NCI-H1092 treated with DMSO at 0.1 percent for 48 hours (cell line): ENCODE data around the gene RGS8.

Experiments used
- DNase-seq: peaks from one replicate; lab custom pipeline; 2025; lab: John Stamatoyannopoulos, UW

RGS8 gene

DNA sequence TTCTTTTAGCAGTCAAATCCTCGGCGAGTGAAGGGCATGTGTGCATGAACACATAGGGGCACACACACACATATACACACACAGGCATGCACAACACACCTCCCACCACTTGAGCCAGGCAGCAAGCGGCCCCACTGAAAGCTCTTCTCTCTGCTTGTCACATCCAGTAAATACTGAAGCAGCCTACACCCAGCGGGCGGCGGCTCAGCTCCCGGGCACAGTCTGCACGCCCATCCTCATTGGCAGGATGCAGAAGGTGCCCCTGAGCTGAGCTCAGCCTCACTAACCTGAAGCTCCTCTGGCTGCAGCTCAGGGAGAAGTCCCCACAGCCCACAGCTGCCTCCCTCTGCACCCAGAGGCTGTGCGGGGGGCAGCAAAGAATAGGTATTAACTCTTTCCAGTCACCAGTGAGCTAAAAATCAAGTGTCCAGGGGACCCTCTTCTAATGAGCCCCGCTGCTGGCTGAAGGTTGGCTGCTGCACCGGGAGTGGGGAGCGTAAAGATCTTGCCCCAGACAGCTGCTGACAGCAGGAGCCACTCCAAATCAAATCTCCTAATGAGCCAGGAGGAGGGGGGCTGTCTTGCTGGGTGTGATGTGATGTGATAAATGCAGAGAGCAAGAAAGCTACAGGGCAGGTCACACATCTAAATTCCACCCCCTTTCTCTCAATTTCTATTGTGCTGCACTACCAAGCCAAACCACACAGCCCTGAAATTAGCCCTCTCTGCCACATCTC, 12.5 kb downstream of the RGS8 start:
- peak; percentile 93 for DNase-seq

DNA sequence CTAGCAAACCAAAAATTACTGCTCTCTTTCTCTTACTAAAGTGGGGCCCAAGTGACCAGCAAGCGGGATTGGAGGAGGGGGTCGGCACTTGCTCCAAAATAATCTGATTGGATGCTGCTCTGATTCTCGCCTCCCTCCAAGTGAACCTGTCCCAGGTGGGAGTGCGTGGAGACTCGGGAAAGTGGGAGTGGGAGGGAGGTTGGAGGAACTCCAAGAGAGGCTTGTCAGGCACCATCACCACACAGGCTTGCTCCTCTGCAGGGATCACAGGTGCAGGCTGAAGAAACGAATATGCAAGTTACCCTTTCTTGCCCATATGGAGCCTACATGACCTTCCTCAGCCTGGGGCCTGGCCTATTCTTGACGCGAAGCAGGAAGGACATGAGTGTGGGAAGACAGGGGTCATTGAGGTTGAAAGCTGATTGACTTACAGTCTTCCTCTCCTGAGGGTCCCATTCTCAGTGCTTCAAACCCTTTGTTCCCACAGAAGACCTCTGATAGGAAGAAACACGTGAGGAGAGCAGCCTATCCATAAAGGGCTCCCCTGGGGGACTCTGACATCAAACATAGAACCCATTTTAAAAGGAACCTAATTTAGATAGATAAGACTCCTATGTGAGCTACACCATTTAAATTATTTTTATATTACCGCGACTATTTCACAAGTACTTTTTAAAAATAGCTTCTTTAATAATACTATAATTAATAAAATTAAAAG, 14.2 kb downstream of the RGS8 start:
- no peak for DNase-seq

DNA sequence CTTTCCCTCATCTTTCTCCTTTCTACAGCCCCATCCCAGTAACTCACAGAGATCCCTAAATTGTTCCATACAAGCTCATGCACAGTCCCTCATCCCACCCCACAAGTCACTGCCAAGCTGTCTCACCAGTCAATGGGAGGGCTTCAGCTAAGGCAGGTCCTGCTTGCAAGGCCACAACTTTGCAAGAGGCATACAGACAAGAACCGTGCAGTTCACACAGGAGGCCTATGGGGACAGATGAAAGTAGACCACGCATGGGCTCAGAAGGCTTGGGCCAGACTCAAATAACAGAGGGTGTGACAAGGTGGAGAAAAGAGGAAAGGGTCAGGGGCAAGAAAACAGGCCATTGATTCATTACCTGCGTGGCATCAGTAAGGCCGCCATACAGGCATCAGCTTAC, 15.1 kb downstream of the RGS8 start:
- DNase-seq, result no peak

DNA sequence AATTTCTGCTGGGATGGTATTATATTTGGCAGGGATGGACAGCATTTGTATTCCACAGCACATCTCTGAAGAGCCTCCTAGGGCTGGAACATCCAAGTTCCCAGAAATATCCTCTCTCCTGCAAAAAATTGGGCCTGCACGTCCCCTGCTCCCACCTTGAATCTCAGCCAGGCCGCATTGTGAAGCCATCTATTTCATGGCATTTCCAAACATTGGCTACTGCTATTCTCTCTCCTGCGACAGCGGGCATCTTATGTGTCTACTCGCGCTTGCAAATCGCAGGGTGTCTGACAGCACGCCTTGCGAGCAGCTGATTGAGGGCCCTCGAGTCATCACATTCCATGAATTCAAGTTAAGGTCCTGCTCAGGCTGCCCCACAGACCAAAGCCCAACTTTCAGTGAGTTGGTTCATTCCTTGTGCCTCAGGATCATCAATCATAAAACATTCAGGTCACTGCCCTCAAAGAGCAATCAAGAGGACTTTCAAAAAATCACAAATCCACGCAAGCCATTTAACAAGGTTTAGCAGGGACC, 15.8 kb downstream of the RGS8 start:
- DNase-seq, result no peak

DNA sequence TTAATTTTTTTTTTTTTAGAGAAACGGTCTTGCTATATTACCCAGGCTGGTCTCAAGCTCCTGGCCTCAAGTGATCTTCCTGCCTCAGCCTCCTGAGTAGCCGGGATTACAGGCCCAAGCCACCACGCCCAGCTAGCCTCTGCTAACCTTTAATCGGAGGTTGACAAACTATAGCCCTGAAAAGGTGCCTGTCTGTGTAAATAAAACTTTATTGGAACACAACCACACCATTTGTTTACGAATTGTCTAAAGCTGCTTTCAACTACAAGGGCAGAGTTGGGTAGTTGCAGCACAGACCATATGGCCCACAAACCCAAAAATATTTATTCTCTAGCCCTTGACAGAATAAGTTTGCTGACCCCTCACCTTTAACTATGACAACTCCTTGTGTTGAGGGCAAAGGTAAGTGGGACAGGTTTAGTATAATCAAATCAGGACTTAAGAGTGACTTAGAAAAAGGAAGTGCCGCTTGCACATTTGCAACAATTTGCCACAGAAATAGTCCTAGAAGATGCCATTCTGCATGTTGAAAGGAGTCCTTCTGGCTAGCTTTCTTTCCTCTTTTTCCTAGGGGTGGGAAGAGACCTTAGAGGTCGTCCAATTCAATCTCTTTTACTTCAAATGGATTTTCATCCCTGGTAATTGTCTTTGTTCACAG, 16.4 kb downstream of the RGS8 start:
- no peak for DNase-seq

DNA sequence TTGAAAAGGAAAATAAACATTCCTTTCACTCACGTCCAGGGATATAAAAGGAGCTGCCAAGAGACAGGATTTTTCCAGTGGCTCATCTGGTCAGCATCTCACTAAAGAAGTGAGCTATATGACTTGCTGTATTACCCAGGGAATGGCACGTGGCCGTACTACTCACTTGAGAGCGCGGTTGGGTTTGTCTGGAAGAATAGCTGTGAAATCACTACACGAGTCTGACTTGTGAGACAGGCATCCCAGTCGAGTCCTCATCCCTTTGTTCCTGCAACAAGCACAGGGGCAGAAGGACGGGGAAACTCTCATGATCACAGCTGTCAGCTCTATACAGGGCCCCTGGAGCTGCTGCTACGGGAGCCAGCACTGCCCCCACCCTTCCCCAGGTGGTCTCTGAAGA, 17.7 kb downstream of the RGS8 start:
- peak; percentile 22 for DNase-seq

DNA sequence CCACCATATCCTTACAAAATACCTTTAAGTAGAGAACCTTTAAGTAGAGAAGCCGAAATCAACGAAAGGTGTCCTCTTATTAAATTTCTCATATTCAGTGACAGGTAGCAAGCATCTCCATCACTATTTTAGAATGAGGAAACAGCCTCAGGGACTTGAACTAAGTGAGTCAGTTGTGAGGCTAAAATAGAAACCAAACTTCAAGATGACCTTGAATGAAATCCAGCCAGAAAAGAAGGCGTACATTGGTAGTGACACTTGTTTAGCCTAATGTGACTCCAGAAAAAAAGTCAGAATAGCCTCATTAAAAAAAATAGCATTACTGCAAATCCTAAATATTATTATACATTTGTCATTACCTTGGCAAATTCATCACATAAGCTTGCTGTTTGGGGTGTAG, 20.1 kb downstream of the RGS8 start:
- DNase-seq, result no peak

DNA sequence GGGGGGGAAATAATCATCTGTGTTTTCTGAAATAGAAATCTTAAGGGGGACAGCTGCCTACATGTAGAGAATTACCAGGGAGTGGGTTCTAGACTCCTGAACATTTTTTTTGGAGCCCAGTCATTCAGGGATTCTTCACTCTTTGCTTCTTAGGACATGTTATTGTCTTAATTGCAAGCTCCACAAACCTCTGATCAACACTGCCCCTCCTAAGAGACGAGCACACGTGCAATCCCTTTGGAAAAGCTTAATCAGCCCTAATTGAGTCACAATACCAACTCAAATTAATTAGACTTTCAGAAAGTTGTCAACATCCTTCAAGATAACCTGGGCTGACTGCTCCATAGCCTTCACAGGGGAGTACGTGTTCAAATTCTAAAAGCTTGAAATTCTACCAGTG, 21.4 kb downstream of the RGS8 start:
- DNase-seq, result no peak

DNA sequence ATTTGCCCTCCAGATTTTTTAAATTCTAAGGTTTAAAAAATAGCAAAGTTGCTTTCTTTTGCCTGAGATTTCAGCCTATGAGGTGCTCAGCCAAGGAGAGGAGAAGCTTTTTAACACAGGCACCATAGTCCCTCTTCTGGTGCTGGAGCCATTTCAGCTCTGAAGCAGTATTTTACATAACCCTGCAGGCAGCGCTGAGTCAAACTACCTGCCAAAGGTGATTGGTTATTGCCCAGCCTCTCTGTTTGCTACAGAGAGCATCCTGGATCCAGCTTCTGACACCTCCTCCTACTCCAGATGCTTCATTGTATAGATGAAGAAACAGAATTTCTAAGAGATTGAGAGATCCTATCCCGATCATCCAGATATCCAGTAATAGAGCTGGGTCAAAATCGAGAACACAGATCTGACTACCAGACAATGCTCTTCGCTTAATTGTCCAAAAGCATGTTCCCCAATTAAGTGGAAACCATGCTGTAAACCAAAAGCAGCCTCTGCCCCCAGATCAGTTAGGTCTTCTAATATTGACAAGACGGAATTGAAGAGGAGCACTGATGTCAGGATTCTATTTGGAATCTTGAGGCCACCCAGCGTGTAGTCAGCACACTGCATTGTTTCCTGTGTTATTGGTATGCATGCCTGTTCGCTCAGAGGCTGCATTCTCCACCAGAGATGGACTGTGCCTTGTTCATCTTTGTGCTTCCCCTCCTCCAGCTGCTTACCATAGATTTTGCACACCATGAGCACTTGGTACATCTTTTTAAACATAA, 22.1 kb downstream of the RGS8 start:
- DNase-seq, result no peak

DNA sequence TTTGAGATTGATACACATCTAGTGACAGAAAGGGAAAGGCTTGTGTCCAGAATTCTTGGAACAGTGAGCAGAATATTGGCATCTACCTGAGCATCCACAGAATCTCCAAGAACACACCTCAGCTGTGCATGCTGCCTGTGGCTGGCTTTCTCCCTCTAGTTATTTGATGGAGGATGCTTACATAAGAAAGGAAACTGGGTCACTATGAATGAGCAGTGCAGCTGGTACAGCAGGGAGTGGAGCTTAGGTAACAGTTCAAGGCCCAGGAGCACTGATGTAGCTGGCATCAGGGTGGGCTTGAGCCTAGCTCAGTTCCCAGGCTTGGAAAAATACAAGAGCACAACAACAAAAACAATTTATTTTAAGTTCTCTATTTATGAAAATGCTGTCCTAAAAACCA, 26.3 kb downstream of the RGS8 start:
- peak; percentile 82 for DNase-seq

DNA sequence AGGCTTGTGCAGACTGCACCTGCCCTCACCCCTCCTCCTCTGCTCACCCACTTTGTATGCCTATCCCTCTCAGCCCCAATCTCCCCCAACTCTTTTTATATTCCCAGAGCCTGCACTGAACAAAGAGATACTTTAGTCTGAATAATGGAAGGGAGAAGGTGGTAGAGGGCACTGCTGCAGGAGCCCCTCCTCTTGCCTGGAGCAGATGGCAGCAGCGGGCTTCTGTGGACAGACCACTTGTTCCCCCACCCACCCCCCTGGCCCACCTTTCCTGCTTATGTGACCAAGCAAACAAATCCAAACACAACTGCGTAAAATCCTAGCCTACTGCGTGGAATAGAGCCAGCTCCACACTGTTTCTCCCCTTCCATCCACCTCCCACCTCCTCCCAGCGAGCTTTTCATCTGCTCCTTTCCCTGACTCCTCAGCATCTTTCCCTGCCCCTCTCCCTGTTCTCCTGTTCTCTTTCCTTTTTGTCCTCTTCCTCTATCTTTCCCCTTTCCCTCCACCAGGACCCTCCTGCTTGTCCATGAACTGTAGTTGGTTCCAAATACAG, 27.5 kb downstream of the RGS8 start:
- DNase-seq, result peak; percentile 94

DNA sequence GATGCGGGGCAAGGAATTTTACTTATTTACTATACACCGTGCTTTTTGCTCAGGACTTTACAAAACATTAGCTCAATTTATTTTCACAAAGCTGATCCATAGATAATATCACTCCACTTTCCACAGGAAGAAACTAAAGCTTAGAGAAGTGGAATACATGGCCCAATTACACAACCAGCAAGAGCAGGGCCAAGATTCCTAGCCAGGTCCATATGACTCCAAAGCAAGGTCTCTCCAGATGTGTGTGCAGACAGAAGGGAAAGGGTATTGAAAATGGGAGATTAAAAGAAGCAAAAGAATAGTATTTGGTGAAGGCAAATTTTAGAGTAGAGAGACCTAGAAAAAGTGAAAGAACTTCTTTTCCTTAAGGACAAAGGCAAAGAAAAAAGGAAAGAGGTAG, 30.4 kb downstream of the RGS8 start:
- DNase-seq, result no peak

DNA sequence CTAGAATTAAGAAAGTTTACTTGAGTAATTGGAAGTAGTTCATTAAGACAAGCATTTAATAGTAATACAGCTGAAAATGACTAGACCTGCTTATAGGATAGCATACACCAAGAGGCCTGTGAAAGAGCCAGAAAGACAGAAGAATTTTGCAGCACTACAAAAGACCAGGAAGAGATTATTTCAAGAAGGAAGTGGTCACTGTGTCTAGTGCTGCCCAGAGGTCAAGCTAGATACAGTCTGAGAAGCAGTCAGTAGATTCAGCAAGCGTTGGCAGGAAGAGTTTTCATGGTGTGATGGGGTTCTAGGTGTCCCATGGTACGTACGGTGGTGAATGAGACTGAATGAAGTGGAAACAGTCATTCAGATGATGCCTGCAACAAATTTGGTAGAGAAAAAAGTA, 31.5 kb downstream of the RGS8 start:
- DNase-seq, result no peak

DNA sequence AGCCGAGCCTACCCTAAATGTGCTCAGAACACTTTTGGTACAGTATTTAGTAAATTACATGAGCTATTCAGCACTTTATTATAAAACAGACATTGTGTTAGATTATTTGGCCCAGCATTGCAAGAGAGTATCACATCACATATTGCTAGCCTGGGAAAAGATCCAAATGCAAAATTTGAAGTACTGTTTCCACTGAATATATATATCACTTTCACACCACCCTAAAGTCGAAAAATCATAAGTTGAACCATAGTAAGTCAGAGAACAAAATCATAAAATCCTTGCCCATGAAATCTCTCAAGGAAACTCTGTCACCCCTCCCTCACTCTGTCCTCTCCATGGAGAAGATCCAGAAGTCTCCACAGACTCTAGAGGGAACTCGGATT, 33.1 kb downstream of the RGS8 start:
- DNase-seq, result peak; percentile 31

DNA sequence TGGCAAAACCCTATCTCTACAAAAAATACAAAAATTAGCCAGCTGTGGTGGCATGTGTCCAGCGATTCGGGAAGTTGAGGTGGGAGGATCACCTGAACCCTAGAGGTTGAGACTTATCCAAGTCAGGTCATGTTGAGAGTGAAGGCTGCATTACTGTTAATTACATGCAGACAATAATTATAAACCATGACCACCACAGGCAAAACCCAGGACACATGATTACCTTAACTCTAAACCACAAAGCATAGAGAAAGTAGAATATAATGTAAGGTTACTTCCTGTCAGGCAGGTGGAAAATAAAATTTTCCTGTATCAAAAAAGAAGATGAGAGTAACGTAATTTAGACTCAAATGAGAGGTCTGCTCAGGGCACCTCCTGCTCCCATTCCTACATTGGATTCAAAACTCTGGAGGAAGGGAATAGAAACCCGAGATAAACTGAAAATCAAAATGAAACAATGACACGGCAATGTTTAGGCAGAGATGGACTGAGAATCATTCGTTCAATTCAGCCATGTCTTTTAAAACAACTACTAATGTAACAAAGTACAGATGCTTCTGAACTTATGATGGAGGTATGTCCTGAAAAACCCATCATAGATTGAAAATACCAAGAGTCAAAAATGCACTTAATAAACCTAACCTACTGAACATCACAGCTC, 33.6 kb downstream of the RGS8 start:
- DNase-seq, result no peak

DNA sequence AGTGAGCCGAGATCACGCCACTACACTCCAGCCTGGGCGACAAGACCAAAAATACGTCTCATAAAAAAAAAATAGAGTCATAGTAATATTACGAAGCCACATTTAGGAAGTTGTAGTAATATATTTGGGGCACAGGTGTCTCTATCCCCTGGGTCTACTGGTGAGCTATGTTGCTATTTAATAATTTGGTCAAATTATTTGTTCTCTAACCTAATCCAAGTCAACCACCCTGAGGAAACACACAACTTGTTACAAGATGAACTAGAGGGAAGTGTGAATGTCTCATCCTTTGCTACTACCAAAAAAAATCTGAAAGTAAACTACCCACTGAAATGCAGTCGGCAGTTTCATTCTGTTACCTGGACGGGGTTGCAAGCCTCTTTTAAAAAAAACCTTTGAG, 35.3 kb downstream of the RGS8 start:
- DNase-seq, result no peak

DNA sequence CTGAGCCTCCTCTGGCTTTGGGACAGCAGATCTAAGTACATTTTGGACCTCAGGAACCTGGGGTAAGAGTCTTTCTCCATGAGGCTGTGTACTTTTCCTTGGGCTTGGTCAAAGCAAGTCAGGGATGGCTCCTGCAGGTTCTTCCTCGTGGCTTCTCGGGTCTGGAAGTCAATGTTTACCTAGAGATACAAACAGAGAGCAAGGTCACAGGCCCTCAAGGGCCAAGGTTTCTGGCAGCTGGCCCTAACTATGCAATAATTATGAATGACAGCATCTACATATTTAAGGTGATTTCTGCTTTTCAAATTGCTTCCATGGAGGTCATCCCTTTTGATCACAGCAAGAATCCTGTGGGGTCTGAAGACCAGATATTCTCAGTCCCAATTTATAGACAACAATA, 37.6 kb downstream of the RGS8 start:
- DNase-seq, result no peak

DNA sequence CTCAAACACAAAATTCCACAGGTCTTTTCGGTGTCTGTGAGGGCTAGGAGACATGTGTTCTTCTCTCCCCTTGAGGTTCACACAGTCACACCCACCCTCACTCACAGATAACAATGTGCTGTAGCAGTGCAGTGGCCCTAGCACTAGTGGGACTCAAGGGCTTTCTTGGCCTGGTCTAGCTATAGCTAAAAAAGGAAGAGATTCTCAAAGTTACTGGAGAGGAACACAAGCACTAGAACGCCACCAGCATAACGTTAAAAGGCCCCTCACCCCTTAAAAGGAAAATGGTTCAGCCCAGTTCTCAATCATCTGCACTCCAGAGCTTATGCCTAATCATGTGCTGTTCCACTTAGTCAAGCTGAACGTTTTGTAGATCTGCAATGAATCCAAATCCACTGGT, 39.5 kb downstream of the RGS8 start:
- no peak for DNase-seq

DNA sequence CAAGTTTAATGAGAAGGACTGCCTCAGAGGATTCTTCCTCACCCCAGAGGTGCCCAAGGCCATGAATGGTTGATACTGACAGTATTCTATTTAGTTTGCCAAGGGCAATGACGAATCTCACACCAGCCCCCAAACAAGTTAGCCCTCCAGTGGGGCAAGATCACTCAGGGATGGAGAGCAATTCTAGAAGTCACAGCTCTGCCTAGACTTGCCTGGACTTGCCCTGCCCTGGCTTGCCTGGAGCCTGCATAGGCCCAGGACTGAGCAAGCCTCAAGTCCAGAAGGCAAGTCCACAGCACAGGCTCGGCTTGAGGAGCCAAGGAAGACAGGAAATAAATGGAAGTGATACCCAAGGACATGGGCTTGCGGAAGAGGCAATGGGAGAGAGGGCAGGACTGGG, 40.7 kb downstream of the RGS8 start:
- no peak for DNase-seq

DNA sequence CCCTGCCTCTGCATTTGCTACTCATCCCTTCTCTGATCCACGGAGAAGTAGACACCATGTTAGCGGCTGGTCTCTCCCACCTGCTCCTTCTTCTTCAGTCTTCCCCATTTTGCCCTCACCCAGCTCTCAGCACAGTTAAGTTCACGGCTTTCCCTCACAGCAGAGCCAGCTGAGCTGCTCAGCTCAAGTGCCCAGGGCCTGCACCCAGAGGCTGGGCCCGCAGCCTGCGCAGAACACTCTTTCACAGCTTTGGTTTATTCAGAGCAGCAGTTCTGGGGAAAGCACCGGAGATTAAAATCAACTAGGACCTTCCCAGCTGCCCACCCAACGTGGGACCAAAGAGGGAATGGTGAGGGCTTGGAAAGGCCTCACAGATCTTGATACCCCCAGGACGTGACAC, 41.9 kb downstream of the RGS8 start:
- no peak for DNase-seq

DNA sequence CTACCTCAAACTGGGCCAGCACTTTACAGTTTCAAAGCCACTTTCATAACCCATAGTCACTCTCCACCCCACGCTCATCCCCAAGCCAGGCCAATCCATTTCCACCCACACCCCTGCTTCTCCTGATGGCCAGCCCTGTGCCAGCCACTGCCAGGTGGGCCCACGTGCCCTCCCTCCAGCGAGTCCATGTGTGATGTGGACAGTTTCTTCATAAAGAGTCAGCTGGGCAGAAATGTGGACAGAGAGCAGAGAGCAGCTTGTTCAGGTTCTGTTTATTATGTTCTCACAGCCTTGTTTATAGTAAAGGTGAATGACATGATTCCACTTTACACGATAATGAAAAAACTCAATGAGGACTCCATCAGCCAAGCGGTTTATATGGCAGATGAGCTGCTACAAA, 42.8 kb downstream of the RGS8 start:
- DNase-seq, result peak; percentile 75

DNA sequence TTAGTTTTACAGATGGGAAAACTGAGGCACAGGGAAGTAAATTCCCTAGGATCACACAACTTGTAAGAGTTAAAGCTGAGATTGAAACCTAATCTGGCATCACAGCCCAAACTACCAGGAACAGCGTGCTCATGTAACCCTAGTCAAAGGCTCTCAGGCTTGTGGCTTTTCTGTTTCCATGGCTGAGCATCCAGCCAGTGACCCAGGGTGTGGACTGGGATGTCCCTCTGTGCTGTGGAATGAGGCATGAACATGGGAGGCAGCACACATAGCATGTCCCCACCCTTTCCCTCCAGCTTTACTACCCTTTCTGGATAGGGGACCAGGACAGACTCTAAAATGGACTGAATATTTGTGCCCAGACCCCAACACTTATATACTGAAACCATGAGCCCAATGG, 45.1 kb downstream of the RGS8 start:
- DNase-seq, result no peak
